K562 (cell line): ENCODE data around the gene IGFL1. TPM values are rescaled to one million over a fixed set of nuclear protein-coding genes. Genes with fewer than 3 reads are reported as not detected.

Source experiments
- HMG20B ChIP-seq: fragments of 250-450 bp; sonication (Bioruptor Pico); IDR thresholded peaks from 2 replicates; pipeline ENCODE4 v1.5.0; 2021; ENCODE audit warnings: mild to moderate bottlenecking
- KDM2B ChIP-seq: fragments of 250-450 bp; sonication (Bioruptor Pico); IDR thresholded peaks from 2 replicates; pipeline ENCODE4 v1.8.0; 2021; ENCODE audit warnings: mild to moderate bottlenecking, moderate library complexity
- KHSRP ChIP-seq: fragments of 450-650 bp; IDR thresholded peaks from 2 replicates; pipeline ENCODE4 v1.6.1; 2017
- MGA ChIP-seq: fragments of 450-650 bp; IDR thresholded peaks from 2 replicates; pipeline ENCODE4 v1.6.1; 2016; ENCODE audit warnings: mild to moderate bottlenecking, moderate library complexity
- MIER1 ChIP-seq: fragments of 450-650 bp; IDR thresholded peaks from 2 replicates; pipeline ENCODE4 v1.6.1; 2016; ENCODE audit warnings: antibody characterized with exemption, mild to moderate bottlenecking, low read depth
- NCOA1 ChIP-seq: fragments of 450-650 bp; IDR thresholded peaks from 2 replicates; pipeline ENCODE4 v1.6.1; 2016; ENCODE audit warnings: low read depth
- NFXL1 ChIP-seq: fragments of 450-650 bp; formaldehyde crosslinking; IDR thresholded peaks from 2 replicates; pipeline ENCODE4 v1.4.0; 2021; ENCODE audit warnings: mild to moderate bottlenecking
- RB1 ChIP-seq: fragments of 450-650 bp; IDR thresholded peaks from 2 replicates; pipeline ENCODE4 v1.6.1; 2017; ENCODE audit warnings: low read depth, mild to moderate bottlenecking
- RBM22 ChIP-seq: fragments of 200-400 bp; formaldehyde crosslinking; IDR thresholded peaks from 2 replicates; pipeline ENCODE4 v1.6.1; 2018; ENCODE audit warnings: low read length, low read depth; ENCODE audit not compliant: poor library complexity, severe bottlenecking
- STAT5A ChIP-seq: IDR thresholded peaks from 2 replicates; pipeline ENCODE4 v1.6.1; 2012; ENCODE audit warnings: low read length, inconsistent platforms, borderline replicate concordance
- ZNF384 ChIP-seq: IDR thresholded peaks from 2 replicates; pipeline ENCODE4 v1.6.1; 2012; ENCODE audit warnings: low read depth, low read length, improper control_type of control experiment
- ZNF589 ChIP-seq: fragments of 200-800 bp; sonication (Bioruptor generic); IDR thresholded peaks from 2 replicates; pipeline ENCODE4 v1.6.1; 2016; ENCODE audit warnings: low read depth, missing genetic modification characterization, missing compliant biosample characterization
- polyA plus RNA-seq, 8 experiments: library from polyadenylated mRNA; depleted of rRNA in 4 of 8; stranded (reverse) in 5 of 8; unstranded in 3 of 8; fragments of >200 nt; fragmentation: Nextera tagmentation in 2 of 8; fragmentation: Illumina TruSeq in 1 of 8; extraction: Ambion mirVana in 2 of 8; extraction: Trizol in 1 of 8; gene quantifications; 2 replicates each; pipeline versions ENCODE4 v1.2.1 to v1.2.3, GENCODE V29; 2011 to 2014; ENCODE audit warnings: inconsistent platforms in 1 of 8, missing spikeins in 1 of 8
- total RNA-seq, 7 experiments: library from RNA; depleted of rRNA in 6 of 7; stranded (reverse); fragments of >200 nt in 6 of 7; fragmentation: Illumina TruSeq in 2 of 7; extraction: Trizol in 2 of 7; gene quantifications; 2 replicates each; pipeline versions ENCODE4 v1.2.1 to v1.2.3, GENCODE V29; 2011 to 2021; ENCODE audit warnings: low replicate concordance in 1 of 7

IGFL1 gene
- total and polyA plus RNA-seq, 9 of the 15 experiments (the other 6 are each of a cell fraction or from before 2014, with no cell fraction given): not detected

- TF ChIP-seq MGA (no peak), ZNF589 (CRISPR knock-in tag) (no peak), STAT5A (no peak), NFXL1 (no peak), RB1 (peak; percentile 51; the same call in 1 of the 2 replicates), RBM22 (no peak), NCOA1 (no peak), HMG20B (no peak), KHSRP (no peak), KDM2B (CRISPR knock-in tag) (no peak), MIER1 (peak; percentile 87), ZNF384 (no peak)
Measured at GRCh38 chr19:46225558-46226004, 4.0 kb upstream of the IGFL1 start (continued).
